Measurements from ENCODE around the gene TROAP.
"Not testable (repeated sequence)": the region's sequence is repeated elsewhere in the genome, so short reads cannot be mapped to it uniquely, and the experiment has no call there.

Gene TROAP

DNA sequence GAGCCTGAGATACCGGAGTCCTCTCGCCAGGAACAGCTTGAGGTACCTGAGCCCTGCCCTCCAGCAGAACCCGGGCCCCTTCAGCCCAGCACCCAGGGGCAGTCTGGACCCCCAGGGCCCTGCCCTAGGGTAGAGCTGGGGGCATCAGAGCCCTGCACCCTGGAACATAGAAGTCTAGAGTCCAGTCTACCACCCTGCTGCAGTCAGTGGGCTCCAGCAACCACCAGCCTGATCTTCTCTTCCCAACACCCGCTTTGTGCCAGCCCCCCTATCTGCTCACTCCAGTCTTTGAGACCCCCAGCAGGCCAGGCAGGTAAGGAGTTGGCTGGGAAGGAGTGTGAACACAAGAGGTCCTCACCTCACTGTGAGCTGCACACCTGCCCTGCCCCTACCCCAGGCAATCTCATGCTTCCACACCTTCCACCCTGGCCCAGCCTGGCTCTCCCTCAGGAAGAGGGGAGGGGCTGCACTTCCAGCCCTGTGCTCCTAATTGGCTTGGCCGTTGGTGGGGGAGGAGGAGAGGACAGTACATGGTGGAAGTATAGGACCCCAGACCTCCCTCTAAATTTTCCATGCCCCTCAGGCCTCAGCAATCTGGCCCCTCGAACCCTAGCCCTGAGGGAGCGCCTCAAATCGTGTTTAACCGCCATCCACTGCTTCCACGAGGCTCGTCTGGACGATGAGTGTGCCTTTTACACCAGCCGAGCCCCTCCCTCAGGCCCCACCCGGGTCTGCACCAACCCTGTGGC is 7.8 kb downstream of the TROAP start:
- DNase-seq = no peak

DNA sequence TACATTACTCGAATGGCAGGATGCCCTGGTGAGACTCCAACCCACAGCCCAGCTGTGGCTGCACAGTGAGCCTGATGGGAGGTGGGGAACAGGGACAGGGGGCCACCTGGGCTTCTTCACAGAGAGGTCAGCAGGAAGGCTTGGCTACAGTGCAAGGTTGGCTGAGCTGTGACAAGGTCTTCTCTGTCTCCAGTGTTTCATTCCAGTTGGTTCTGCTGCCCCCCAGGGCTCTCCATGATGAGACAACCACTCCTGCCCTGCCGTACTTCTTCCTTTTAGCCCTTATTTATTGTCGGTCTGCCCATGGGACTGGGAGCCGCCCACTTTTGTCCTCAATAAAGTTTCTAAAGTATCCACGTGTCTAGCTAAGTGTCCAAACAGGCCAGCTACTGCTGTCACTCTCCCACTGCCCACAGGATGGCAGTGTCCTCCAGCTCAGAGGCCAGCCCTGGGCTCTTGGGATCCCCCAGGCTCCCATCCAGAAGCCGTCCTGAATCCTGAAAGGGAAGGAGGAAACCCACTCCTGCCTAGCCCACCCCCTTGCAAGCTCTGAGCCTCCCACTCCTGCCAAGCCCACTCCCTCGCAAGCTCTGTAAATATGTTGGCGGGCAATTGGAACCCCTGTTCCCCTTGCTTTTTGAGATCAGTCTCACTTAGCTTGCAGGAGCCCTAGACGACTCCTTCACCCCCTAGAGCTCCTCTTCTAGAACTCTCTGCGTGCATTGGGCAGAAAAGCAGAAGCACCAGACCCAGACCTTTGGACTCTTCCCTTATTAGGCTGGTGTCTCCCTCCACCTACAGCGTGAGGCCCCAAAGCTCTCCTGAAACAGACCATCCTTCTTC is 8.5 kb downstream of the TROAP start:
- DNase-seq = no peak

DNA sequence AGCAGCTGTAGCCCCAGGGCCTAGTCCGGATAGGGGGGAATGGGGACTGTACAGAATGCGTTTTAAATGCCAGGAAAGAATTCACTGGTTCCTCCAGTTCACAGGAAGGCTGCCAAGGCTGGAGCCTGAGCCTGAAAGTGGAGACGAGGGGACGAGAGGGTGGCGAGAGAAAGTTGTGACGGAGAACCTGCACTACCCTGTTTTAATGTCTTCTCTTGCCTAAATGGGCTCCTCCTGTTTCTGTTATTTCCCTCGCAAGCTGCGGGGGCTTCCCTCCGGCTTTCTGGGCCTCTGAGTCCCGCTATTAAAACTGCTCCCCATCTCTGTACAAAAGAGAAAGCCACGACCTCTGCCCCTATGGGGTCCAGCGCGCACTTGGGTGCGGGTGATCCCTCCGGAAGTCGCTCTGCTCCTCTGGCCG is 9.4 kb downstream of the TROAP start:
- DNase-seq = no peak

DNA sequence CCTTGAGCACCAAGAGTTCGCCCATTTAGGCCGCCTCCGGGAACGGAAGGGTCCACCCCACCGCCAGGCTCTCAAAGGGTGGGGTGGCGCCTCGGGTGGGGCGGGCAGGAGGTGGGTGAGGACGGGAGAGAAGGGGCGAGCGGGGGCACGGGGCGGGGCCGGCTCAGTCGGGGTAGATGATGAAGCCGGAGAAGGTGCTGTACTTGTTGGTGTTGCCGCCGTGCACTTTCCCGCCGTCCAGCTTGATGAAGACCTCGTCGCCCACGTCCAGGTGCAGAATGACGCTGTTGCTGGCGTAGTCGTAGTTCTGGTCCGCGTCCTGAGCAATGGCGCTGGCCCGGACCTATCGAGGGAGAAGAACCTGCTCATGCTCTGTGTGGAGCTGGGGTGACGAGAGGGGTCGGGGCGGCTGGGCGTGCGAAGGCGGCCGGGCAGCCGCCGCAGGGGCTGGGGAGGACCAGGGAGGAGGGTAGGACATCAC is 9.9 kb downstream of the TROAP start:
- no peak for DNase-seq

DNA sequence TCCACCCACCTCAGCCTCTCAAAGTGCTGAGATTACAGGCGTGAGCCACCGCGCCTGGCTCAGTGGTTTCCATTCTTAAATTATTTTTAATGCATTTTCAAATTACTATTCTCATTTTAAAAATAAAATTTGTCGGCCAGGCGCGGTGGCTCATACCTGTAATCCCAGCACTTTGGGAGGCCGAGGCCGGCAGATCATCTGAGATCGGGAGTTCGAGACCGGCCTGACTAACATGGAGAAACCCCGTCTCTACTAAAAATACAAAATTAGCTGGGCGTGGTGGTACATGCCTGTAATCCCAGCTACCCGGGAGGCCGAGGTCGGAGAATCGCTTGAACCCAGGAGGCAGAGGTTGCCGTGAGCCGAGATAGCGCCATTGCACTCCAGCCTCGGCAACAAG is 10.7 kb downstream of the TROAP start:
- DNase-seq = not testable (repeated sequence)

DNA sequence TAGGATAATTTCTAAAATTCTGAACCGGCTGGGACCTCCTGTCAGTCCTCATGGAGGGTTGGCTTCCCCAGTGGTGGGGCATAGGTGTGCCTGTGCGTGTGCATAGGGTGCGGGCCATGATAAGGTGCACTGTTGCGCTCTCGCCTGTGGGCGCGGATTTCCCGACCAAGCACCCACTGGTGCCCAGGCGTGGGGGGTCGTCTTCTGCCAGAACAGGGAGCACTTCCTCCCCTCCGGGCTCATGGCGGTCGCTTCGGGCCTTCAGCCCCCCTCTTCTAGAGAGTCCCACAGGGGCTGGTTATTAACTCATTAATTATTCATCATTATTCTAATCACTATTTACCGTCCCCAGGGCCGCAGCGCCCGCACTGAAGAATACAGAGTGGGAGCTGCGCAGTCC is 11.2 kb downstream of the TROAP start:
- DNase-seq = no peak

DNA sequence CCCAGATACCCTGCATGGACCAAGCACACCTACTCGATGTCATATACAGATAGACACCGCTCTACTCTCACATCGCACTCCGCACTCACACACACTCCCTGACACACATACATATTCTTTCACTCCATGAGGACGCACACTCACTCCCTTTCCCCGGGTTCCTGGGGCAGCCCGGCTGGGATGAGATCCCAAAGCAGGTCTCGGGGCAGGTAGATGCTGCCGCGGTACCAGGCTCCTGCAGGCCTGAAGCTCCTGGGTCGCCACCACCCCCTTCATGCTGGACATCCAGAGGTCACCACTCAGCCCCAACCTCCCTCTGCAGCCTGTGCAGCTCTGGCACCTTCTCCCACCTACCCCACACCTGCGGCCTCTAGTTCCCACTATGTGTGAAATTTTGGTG is 11.6 kb downstream of the TROAP start:
- DNase-seq = no peak

DNA sequence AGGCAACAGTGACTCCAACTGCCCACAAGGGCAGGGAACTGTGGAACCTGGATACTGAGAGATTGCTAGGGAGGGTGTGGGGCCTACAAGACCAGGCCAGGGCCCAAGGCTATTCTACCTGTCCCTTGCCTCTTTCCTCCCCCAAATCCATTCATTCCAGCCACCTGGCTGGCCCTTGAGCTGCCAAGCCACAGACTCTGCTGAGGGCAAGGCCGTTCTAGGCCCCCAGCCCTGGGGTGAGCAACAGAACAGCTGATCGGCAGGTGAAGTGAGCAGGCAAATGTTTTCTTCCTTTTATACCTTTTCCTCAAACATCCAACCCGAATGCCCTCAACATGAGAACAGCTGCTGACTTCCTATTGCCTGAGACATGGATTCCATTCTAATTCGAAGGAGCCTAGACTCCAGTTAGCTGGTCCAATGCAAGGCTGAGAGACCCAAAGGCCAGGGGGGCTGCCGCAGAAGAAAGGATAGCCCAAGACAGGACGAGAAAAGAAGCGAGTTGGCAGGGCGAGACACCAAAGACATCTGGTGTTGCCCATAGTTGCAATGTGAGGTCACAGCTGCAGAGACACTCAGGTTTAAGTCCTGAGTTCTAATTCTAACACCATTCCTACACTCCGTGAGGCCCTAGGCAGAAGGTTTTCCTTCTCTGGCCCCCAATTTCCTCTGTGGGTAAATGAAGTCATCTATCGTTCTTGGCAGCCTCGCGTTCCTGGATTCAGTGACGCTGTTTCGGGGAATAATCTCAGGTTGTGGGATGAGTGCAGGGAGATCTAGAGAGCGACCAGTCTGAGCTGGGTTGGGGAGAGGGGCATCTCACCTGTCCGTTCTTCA is 12.3 kb downstream of the TROAP start:
- DNase-seq = no peak

DNA sequence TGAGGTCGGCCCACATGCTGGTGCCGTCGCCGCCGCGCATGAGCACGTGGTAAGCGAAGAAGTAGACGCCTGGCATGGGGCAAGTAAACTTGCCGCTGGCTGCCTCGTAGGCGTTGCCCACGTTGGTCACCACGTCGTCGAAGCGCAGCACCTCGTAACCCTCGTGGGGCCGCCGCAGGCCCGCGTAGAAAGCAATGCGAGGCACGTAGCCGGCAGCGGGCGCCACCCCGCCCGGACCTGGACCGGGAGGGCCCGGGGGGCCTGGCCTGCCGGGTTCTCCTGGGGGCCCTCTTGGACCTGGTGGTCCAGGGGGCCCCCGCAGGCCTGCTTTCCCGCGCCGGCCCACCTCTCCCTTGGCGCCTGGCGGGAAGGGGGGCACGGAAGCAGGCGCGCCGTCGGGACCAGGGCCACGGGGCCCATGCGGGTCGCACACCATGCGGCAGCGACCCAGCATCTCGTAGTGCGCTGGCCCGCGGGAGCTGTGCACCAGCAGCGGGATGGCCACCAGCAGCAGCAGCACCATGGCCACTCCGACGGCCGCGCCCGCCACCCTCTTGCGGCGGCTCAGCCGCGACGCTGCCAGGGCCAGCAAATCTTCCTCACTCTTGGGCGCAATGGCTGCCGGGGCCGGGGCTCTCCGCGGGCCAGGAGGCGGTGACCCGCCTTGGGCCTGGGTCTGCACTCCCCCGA is 13.0 kb downstream of the TROAP start:
- no peak for DNase-seq

DNA sequence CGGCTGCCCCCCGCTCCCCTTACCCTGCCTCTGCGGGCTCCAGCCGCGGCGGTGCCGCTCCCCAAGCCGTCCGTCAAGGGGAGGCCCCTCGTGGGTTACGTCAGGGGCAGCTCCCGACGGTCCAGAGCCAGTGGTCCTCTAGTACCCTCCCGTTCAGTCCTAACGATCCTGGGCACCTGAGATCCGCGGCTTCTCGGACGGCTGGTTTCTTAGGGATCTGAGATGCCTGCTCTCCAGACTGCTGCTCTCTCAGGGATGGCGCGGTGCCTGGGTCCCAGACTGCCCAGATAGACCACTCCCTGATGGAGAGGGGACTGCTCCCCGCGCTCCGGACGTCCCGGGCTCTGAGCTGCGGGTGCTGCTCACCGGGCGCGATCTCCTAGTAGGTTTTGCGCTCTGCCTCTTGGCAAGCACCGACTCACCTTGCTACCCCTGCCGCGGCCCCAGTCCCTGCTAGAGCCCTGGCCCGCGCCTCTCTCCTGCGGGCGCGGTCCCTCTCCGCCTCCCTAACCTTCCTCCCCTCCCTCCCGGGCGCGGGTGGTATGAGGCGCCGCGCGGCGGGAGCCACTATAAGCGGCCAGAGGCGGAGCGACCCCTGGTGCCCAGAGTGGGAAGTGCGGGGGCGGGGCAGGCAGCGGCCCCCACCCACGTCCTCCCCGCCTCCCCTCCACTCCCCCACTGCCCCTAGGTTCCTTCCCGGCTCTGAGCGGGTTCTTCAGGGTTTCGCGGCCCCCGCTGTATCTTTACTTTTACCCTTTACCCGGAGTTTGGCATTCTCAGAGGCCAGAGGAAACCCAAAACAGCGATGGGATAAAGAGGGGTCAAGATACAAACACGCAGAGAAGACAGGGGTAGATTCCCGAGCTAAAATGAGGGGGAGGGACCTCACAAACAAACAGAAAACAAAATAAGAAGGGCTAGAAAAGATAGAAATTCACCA is 13.9 kb downstream of the TROAP start, which contains the start of gene C1QL4:
TSS of gene C1QL4 (minus strand) at position 544 of the 940 bp plus-strand sequence. CDS start 711 bp downstream, outside the sequence.
- DNase-seq = peak; percentile 77

DNA sequence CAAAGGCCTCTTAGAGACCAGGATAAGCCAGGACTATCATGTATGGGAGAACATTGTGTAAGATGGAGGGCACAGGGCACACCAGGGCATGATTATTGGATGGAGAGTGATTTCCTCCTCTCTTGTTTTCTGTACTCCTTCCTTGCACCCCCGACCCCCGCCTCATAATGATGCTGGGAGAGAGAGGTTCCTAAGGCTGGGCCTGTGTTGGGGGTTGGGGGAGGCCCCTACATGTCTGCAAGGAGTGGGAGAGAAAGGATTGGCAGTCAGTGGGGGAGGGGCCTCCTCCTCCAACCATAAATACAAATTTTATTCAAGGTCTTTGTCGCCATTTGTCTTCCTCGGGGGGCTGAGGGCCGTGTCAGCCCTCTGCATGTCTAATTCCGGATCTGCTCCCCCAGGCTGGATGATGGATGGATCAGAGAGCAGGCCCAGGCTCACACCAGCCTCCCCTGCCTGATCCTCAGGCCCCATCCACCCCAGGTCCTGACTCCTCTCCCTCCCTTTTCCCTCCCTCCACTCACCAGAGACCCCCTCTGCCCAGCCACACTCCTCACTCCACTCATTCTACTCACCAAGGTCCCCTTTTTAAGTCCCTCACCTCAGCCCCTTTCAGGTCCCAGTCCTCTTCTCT is 15.9 kb downstream of the TROAP start:
- DNase-seq = no peak

DNA sequence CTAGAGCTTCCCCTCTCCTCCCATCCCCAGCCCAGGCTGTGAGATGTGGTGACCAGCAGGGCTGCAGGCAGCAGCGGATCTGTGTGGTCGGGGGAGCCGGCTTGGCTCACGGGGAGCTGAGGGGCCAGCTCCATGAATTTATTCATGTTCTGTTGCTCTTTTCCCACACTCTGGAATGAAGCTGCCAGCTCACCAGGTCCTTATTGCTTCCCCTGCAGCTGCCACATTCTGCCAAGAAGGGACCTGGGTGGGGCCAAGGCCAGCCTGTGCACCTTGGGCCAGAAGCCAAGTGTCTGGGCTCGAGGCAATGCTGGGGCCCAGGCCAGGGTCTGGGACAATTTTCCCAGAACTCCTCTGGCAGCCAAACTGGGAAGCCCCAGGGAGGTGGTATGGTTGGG is 16.4 kb downstream of the TROAP start:
- DNase-seq = no peak

DNA sequence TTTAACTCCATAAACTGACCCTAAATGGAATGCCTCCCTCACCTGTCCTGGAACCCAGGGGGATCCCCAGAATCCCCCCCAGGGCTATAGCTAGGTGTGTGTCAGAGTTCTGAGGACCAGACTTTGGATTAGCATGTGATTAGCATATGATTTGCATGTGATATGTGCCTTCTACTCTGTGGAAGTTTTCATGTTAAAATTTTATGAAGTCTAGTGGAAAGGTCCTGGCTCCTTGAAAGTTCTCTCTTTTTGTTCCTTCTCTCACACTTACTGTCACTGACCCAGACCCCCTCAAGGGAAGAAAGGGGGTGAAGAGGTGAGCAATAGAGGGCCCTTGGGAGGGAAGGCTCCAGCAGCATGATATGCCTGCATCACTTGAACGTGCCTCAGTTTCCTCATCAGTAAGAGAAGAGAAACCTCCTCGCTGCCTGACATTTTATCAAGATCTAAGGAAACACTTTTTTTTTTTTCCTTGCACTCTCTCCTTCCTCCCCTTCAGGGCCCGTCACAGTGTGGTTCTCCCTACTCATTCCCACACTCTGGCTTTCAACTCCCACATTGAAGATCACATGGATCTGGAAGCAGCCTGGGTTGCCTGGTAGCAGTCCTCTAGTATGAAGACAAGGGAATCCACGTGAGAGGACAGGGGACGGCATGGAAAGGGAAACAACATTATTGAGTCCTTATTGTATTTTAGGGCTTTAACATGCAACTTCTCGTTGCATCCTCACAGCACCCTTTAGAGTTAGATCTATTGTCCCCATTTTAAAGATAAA is 17.2 kb downstream of the TROAP start:
- no peak for DNase-seq

DNA sequence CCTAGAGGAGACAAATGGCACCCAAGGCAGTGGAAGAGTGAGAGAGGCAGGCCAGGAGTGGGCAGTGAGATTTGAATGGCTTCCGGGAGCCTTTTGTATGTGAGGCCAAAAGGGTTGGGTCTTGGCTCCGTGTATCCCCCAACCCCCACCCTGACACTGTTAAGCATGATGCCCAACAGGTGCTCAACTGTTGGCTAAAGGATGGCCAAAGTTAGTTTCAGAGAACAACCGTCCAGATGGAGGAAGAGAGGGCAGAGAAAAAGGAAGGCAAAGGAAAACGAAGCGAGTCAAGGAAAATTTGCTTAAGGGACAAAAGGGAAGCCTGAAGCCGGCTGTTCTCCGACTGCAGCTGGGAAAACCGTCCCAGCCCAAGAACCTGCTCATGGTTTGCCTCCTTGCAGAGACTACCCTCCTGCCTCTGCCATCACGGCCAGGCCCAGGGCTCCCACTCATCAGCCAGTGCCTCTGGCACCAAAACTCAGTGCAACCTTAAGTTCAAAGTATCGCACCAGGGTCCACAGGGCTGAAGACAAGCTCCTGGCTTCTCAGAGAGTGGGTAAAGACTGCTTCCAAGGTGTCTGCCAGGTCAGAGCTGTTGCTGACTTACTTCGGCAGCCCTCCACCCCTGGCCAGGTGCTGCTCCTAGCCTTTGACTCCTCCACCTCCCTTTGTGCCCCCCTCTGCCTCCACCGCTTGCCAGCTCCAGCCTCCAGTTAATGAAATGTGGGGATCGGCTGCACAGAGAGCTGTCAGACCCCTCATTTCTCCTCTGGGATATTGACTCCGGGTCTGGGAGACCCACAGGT is 18.1 kb downstream of the TROAP start:
- DNase-seq = no peak

DNA sequence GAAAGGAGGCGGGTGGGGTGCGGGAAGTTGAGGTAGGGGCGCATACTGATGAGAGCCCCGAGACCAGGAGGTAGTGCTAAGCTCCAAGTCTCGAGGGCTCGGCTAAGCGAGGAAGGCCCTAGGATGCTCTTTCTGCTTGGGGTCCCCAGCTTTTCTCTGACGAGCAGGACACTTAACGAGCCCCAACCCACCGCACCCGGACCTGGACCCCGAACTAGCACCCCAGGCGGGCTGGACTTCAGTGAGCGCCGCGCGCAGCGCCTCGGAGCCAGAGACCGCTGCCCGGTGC is 18.7 kb downstream of the TROAP start:
- DNase-seq = no peak

DNA sequence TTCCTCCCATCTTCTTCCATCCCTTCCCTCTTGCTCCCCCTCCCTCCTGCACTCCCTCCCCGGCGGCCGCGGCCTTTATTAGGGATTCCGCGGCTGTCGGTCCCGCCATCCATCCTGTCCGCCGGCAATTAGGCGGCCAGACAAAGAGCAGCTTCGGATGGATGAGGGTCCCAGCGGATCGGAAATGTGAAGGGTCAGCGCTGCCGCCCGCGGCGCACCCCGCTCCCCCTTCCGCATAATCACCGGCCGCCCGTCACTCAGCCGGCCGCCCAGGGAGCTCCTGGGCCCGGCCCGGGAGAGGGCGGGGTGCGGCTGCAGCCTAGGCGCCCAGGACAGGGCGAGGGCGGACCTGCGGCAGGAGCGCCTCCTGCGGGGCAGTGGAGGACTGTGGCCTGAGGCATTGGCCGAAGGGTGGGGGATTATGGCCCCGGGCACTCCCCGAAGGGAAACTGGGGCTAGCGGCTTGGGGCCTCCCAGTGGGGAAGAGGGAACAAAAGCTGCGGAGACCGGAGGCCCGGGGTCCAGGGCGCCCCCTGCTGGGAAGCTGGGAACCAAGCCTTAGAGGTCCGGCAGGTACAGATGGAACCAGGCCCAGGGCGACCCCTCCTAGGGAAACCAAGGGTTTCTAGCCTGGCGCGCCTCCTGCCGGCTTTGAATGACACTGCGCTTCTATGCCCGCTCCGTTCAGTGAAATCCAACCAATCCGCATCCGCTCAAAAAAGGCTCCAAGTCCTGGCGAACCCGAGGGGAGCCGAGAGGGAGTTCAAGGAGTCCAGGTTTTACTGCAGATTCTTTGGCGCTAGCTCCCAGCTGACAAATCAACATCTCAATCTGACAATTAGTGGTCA is 19.2 kb downstream of the TROAP start:
- DNase-seq = peak; percentile 71

DNA sequence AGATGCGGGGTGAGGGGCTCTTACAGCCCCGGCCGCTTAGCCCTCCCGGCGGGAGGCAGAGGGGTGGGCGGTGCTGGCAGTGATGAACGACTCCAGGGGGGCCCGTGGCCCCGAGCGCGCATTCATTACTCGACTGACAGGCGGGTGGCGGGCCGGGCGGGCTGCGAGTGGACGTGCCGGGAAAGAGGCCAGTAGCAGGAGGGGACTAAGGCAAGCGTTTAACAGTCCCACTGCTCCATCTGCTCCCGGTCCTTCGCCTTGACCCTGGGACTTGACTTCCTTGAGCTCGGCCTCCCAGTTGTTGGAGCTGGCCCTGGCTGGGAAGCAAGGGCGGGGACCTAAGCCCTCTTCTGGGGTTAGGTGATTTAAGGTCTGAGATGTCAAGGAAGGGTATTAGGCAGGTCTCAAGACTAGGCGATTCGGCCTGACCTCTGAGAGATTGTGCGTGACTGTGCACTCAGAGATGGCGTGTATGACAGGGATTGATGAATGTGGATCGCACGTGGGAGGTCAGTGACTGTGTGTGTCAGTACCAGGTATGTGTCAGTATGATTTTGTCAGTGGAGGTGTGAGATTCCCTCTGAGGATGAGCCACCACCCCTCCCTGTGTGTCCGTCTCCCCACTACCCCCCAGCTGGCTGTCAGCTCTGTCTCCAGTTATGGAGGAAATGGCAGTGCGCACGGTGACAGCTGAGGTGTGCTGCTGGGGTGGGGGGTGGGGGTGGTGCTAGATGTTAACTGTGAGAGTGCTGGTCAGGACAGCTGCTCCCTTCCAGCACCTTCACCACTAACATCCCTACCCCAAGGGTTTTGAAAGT is 20.1 kb downstream of the TROAP start:
- DNase-seq = peak; percentile 23
